ENCODE measurements around the gene CYP4V2.

Gene CYP4V2

GRCh38 chr4:186191200-186192065 lies at the start of gene CYP4V2:
Gene CYP4V2, plus strand, starts transcription at chr4:186191567. Its CDS starts 257 bp downstream, at chr4:186191824.
- DNase-seq, result peak; percentile 78

- peak; percentile 76 for DNase-seq
Observed at GRCh38 chr4:186144198-186144945, 47.0 kb upstream of the CYP4V2 start.

GRCh38 chr4:186144946-186145569 lies 46.3 kb upstream of the CYP4V2 start:
- peak; percentile 76 for DNase-seq

- DNase-seq, result no peak
Observed at GRCh38 chr4:186146458-186146857, 44.9 kb upstream of the CYP4V2 start.

DNA sequence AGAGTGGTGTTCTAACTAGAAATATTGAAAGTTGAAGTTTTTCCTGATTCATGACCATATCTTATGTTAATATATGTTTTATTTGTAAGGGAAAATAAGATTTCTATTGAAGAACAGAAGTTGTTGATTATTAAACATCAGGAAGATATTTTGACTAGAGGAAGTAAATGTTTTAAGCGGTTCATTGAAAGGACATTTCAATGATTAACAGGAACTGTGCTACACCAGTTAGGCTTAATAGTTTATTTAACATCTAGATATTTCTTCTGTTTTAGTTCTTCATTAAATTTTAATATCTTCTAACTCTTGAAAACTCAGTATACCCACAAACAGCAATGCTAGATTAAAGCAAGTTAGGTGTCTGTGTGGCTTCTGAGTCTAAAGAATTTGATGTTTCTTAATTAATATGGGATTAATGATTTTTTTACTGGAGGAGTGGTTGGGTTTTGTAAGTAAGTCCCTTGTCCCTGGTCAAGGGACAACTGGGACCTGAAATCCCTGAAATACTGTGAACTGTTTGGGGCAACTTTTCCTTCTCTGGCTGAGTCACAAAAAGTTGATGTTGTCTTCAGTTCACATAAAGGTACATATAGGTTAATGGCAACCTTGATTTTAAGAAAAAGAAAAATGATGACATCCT lies 42.9 kb upstream of the CYP4V2 start:
- DNase-seq, result no peak

- DNase-seq, result peak; percentile 36
Observed at GRCh38 chr4:186149872-186150271, 41.5 kb upstream of the CYP4V2 start.

- no peak for DNase-seq
Observed at GRCh38 chr4:186150926-186151325, 40.4 kb upstream of the CYP4V2 start.

GRCh38 chr4:186151499-186151898 lies 39.9 kb upstream of the CYP4V2 start:
- DNase-seq, result no peak

DNA sequence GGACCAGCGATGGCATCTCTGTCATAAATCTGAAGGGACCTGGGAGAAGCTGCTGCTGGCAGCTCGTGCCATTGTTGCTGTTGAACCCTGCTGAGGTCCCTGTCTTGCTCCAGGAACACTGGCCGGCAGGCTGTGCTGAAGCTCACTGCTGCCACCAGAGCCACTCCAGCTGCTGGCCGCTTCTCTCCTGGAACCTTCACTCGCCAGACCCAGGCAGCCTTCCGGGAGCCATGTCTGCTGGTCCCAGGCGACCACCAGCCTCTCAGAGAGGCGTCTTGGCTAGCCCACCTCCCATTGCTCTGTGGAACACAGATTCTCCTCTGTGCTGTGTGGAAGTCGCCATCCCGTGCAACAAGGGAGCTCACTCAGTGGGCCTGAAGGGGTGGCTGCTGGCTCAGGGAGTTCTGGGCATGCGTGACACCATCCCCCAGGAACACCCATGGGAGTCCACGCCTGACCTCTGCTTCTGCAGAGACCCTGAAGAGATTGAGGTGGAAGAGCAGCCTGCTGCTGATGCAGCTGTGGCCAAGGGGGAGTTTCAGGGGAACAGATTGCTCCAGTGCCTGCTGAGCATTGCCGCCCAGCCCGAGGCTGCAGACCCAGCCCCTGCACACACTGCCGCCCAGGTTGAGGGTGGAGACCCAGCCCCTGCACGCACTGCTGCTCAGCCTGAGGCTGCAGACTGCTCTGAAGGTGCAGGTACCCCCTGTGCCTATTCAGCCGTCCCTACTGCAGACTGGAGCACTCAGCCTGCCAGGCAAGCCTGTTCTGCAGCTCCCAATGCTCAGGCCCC lies 33.1 kb upstream of the CYP4V2 start:
- DNase-seq, result no peak

DNA sequence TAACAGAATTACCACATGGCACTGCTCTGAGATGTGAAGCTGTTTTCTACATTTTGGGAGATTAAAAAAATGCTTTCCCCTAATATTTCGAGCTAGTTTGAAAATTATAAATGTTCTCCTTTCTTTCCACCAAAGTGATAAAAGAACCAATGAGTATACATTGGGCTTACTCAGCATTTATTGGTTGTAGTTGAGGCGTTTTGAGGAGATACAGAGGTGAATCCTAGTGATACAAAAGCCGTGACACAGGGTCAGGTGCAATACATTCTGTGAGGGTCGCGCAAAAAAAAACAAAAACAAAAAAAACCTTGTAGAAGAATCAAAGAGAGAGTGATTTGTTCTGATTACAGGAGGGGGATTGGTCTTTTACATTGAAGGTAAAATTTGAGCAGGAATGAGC lies 32.4 kb upstream of the CYP4V2 start:
- DNase-seq, result no peak

GRCh38 chr4:186159613-186160012 lies 31.8 kb upstream of the CYP4V2 start:
- no peak for DNase-seq

DNA sequence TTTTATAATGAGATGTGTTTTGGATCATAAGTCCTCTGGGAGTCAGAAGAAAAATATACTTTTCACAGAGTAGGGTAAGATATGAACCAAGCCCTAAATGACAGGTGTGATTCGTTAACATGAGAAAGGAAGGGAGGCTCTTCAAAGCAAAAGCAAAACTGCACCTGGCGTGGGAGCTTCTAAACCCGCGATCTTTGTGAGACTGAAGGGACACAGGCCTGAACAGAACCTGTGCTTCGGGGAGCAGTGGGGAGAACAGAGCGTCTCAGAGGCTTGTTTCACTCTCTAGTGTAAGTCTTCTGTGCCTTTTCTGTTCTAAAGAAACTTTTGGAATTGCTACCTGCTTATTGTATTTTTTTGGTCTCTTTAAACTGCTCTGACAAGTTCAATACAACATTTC lies 30.2 kb upstream of the CYP4V2 start:
- DNase-seq, result no peak

DNA sequence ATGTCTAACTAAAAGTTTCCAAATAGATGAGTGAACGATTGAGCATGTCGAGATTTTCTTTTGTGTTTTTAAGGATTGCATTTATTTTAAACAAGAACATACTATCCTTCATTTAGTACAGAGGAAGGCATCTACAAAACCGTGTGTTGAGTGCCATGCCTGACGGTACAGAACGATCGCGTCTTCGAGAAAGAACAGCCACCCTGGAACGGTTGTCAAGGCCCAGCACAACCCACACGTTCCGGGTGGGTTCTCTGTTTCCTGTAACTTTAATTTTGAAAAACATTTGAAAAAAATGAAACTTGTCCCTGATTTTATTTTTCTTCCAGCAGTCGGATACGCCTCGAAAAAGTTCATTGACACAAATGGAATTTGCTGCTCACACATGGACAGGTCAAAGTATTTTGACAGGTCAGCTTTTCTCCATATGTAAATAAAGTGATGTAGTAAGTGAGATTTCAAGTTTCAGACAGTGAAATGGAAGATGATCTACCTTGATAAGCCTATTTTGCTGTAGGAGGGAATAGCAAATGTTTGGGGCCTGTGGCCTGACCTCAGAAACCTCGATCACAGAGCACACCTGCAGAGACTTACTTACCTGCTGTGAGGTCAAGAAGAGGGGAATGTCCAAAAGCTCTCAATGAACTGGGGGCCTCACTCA lies 24.4 kb upstream of the CYP4V2 start:
- DNase-seq, result no peak

GRCh38 chr4:186167605-186168004 lies 23.8 kb upstream of the CYP4V2 start:
- no peak for DNase-seq

DNA sequence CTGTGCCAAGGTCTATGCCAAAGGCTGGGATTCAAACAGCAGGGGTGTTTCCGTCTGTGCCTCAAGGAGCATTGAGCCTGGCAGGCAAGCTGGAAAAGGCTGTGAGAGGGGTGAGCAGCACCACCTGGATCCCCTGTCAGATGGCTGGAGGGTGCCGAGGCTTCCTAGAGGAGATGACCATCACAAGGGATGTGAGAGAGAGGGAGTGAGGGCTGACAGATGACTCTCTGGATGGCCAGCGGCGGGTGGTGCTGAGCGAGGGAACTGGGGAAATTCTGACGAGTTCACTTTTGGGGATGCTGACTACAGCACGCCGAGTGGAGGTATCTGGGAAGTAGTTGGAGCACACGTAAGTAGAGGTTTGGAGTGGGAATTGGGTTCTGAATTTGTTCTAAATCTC lies 22.6 kb upstream of the CYP4V2 start:
- DNase-seq, result no peak

DNA sequence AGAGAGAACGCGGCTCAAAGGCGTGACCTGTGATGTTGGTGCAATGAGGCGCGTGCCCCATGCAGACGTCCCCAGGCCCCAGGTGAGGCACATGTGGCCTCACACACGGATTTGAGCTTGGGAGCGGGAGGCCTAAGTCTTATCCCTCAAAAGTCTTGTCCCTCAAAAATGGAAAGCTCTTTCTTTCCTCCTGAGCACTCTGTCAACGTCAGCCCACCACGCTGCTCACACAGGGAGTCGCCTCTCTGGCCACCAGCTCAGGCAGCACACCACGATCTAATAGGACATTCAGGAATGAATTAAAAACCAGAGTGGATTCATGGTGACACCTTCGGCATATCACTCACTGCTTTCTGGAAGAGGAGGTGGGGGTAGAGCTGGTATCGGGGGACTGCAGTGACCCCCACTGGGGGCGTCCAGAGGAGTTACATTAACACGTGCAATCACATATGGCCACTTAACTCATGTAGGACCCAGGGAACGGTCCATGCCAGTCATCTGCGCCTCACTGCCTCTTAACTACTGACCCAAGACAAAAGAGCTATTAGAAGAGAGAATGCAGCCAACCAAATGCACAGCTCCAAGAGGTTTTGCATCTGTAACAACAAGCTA lies 21.9 kb upstream of the CYP4V2 start:
- DNase-seq, result no peak

DNA sequence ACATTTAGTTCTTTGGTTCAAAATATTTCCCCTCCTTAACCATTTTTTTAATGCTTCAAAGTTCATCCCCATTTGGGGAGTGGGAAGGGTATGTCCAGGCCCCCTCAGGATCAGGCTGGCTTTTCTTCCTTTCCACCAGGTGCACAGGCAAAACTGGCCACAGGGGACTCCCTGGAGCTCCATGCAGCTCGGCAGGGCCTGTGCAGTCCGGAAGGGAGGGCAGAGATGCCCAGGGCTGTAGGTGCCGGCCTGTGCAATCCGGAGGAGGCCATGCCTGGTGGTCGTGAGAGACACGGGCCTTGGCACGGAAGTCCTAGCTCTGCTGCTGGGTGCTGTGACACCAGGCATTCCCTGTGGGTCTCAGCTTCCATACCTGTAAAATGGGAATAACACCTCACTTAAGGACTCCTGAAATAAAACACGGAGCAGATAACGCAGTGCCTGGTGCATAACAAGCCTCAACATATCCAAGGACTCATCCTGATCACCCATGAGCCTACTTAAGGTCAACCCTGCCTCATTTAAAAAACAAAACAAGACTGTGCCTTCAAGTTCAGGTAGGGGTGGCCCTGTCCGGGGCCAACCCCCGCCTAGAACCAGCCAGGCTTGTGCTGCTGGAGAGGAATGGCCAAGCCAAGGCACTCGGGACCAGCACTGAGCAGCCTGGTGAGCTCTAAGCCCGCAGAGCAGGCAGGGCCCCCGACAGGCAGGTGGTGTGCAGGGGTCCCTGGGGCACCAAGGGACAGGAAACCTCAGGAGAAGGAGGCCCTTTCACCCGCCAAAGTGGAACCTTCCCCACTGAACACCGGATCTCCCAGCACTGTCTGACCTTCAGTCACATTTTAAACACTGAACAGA lies 21.2 kb upstream of the CYP4V2 start:
- DNase-seq, result no peak

DNA sequence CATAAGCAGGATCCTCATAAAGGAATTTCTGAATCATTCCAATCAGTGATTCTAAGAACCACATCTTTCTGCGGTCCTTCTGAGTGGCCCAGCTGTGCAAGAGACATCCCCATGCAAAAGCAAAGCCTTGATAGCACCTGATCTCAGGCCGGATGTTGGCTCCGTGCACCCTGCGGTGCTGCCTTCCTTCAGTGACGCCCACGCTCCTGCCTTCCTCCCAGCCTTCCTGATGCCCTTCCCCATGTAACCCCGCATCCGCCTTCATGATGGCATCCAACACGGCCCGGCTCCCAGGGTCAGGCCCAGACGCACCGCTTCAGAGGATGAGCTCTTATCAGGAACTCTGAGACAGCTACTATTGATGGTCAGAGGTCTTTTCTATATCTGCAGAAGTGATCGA lies 20.4 kb upstream of the CYP4V2 start:
- no peak for DNase-seq

- DNase-seq, result no peak
Observed at GRCh38 chr4:186172546-186172945, 18.8 kb upstream of the CYP4V2 start.

- no peak for DNase-seq
Observed at GRCh38 chr4:186188107-186188506, 3.3 kb upstream of the CYP4V2 start.

Measured in 8988T (cell line).